WTC11 (cell line): Measurements from ENCODE around the gene IKBIP.

Source experiments
- ATF1 ChIP-seq: sonication (generic); formaldehyde crosslinking; IDR thresholded peaks from 2 replicates; pipeline ENCODE4 v1.8.1; 2023; ENCODE audit warnings: mild to moderate bottlenecking, moderate library complexity, missing genetic modification reagents
- RELA ChIP-seq: sonication (generic); formaldehyde crosslinking; IDR thresholded peaks from 2 replicates; pipeline ENCODE4 v1.8.1; 2022; ENCODE audit warnings: missing genetic modification reagents, mild to moderate bottlenecking, borderline replicate concordance
- SMAD3 ChIP-seq: sonication (generic); formaldehyde crosslinking; IDR thresholded peaks from 2 replicates; pipeline ENCODE4 v1.8.0; 2022; ENCODE audit warnings: missing genetic modification reagents, mild to moderate bottlenecking, borderline replicate concordance
- TF ChIP-seq, protein P1 (sequence below): fragments of 200-600 bp; IDR thresholded peaks from 2 replicates; pipeline ENCODE4 v1.8.0; 2022; ENCODE audit warnings: antibody characterized with exemption
- TF ChIP-seq, protein P2 (sequence below): sonication (generic); formaldehyde crosslinking; IDR thresholded peaks from 2 replicates; pipeline ENCODE4 v1.8.0; 2022; ENCODE audit warnings: mild to moderate bottlenecking, missing genetic modification reagents

GRCh38 chr12:98579835-98580234, 64.8 kb downstream of the IKBIP start:
- TF ChIP-seq, protein P1, sequence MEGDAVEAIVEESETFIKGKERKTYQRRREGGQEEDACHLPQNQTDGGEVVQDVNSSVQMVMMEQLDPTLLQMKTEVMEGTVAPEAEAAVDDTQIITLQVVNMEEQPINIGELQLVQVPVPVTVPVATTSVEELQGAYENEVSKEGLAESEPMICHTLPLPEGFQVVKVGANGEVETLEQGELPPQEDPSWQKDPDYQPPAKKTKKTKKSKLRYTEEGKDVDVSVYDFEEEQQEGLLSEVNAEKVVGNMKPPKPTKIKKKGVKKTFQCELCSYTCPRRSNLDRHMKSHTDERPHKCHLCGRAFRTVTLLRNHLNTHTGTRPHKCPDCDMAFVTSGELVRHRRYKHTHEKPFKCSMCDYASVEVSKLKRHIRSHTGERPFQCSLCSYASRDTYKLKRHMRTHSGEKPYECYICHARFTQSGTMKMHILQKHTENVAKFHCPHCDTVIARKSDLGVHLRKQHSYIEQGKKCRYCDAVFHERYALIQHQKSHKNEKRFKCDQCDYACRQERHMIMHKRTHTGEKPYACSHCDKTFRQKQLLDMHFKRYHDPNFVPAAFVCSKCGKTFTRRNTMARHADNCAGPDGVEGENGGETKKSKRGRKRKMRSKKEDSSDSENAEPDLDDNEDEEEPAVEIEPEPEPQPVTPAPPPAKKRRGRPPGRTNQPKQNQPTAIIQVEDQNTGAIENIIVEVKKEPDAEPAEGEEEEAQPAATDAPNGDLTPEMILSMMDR: no peak
- no peak for TF ChIP-seq ATF1 (CRISPR knock-in tag)
- no peak for TF ChIP-seq SMAD3
- TF ChIP-seq, protein P2, sequence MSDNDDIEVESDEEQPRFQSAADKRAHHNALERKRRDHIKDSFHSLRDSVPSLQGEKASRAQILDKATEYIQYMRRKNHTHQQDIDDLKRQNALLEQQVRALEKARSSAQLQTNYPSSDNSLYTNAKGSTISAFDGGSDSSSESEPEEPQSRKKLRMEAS (CRISPR knock-in tag): no peak
- no peak for TF ChIP-seq RELA
